Fibroblast of pulmonary artery (primary cell): ENCODE results near the gene TEX36.
"Not testable (repeated sequence)": the region's sequence is repeated elsewhere in the genome, so short reads cannot be mapped to it uniquely, and the experiment has no call there.

Source experiments
- DNase-seq: peaks from one replicate; pipeline ENCODE4 v3.0.0-alpha.2; 2010; ENCODE audit warnings: low read depth
- H3K4me3 ChIP-seq: replicated peaks from 2 replicates; pipeline ENCODE4 v1.5.1; 2011; ENCODE audit warnings: low read depth, mild to moderate bottlenecking, control low read depth, low read length, moderate library complexity
- TF ChIP-seq, protein P1 (sequence below): IDR thresholded peaks from 2 replicates; pipeline ENCODE4 v1.5.1; 2011; ENCODE audit warnings: mild to moderate bottlenecking, control low read depth, low read length, inconsistent platforms; ENCODE audit errors: missing control alignments

TEX36 gene

GRCh38 chr10:125661941-125662515, 20.9 kb downstream of the TEX36 start:
- peak; percentile 2 for DNase-seq
- no peak overlapping the region for H3K4me3 ChIP-seq
- TF ChIP-seq, protein P1, sequence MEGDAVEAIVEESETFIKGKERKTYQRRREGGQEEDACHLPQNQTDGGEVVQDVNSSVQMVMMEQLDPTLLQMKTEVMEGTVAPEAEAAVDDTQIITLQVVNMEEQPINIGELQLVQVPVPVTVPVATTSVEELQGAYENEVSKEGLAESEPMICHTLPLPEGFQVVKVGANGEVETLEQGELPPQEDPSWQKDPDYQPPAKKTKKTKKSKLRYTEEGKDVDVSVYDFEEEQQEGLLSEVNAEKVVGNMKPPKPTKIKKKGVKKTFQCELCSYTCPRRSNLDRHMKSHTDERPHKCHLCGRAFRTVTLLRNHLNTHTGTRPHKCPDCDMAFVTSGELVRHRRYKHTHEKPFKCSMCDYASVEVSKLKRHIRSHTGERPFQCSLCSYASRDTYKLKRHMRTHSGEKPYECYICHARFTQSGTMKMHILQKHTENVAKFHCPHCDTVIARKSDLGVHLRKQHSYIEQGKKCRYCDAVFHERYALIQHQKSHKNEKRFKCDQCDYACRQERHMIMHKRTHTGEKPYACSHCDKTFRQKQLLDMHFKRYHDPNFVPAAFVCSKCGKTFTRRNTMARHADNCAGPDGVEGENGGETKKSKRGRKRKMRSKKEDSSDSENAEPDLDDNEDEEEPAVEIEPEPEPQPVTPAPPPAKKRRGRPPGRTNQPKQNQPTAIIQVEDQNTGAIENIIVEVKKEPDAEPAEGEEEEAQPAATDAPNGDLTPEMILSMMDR = no peak

GRCh38 chr10:125661431-125661940, 21.5 kb downstream of the TEX36 start:
- no peak for DNase-seq
- TF ChIP-seq, protein P1 = no peak
- no peak overlapping the region for H3K4me3 ChIP-seq

DNA sequence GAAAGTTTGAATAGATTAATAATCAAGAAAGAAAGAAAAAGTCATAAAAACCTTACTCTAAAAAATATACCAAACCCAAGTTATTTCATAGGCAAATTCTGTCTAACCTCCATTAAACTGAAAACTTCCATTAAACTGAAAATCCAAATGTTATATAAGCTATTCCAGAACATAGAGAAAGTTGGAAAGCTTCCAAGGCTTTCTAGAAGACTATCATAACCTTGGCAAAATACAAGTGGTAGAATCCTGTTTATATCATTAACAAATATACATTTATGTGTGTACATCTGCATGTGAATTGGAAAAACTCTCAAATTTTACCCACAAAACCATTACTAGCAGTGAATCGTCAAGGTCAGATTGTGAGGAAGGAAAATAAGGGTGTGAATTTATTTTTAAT, 23.9 kb downstream of the TEX36 start:
- no peak overlapping the region for H3K4me3 ChIP-seq
- DNase-seq = no peak
- TF ChIP-seq, protein P1 = no peak

DNA sequence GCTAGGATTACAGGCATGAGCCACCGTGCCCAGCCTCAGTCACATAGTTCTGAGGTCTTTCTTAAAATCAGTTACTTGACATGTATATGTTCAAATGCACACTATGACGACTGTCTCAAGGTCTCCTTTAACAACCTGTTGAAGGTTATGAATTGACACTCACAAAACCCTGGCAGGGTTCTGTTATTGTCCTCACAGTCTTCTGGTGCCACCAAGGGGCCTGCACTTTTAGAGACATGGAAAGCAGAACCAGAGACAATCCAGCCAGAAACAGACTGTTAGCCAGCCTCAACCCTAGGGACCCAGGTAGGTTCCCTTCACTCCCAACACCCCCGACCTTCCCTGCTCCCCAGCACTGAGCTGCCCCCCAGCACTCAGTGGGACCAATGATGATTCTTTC, 26.4 kb downstream of the TEX36 start:
- no peak for DNase-seq
- no peak overlapping the region for H3K4me3 ChIP-seq
- TF ChIP-seq, protein P1 = no peak

DNA sequence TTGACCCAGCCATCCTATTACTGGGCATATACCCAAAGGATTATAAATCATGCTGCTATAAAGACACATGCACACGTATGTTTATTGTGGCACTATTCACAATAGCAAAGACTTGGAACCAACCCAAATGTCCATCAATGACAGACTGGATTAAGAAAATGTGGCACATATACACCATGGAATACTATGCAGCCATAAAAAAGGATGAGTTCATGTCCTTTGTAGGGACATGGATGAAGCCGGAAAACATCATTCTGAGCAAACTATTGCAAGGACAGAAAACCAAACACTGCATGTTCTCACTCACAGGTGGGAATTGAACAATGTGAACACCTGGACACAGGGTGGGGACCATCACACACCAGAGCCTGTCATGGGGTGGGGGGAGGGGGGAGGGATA, 29.9 kb downstream of the TEX36 start:
- not testable (repeated sequence) for DNase-seq, H3K4me3 ChIP-seq

DNA sequence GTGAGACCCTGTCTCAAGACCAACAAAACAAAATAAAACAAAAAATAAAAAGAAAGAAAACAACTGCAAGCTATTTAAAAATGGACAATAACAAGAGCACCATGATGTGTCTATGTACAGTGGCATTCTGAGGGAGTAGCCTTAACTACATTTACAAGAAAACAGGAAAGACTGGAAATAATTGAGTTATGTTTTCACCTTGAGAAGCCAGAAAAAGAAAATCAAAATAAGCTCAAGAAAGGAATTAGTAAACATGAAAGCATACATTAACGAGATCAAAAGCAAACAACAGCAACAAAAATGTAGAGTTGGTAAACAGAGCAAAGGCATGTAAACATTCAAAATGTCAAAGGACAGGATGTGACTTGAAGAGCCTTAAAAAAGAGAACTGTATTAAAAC, 36.7 kb downstream of the TEX36 start:
- H3K4me3 ChIP-seq = no peak overlapping the region
- DNase-seq = no peak
- TF ChIP-seq, protein P1 = no peak

GRCh38 chr10:125641398-125641797, 41.6 kb downstream of the TEX36 start:
- DNase-seq = no peak
- H3K4me3 ChIP-seq = no peak overlapping the region
- TF ChIP-seq, protein P1 = no peak

DNA sequence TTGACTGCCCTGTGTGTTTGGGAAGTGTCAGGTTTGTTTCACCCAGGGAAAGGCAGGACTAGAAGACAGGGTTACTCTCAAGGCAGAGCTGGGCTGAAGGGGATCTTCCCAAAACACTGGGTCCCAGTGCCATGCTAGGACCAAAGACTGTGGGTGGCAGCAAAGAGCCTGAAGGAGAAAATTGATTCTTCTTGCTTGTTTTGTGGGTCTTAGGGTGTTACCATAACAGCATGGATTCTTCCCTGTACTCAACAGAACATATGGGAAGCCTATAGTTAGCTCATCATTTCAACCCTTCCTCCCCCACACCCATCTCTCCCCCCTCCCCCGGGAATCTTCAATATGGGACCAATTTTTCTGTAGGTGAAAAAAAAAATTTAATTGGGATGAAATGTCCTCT, 42.3 kb downstream of the TEX36 start:
- DNase-seq = no peak
- TF ChIP-seq, protein P1 = no peak
- H3K4me3 ChIP-seq = no peak overlapping the region
